ENCODE results near the gene TAS2R9.
"Not testable (repeated sequence)": the region's sequence is repeated elsewhere in the genome, so short reads cannot be mapped to it uniquely, and the experiment has no call there.

The TAS2R9 gene

GRCh38 chr12:10810068-10810467, at the start of gene TAS2R9:
TSS of gene TAS2R9 (minus strand) at chr12:10810168. CDS start at chr12:10810075, 93 bp downstream.
- no peak for DNase-seq

- no peak for DNase-seq
Measured at GRCh38 chr12:10855807-10856206, 45.8 kb upstream of the TAS2R9 start.

- no peak for DNase-seq
Measured at GRCh38 chr12:10853776-10854175, 43.8 kb upstream of the TAS2R9 start.

GRCh38 chr12:10851243-10851858, 41.4 kb upstream of the TAS2R9 start:
- no peak for DNase-seq

- DNase-seq, result no peak
Measured at GRCh38 chr12:10849425-10849878, 39.5 kb upstream of the TAS2R9 start, which contains the start of gene PRR4. TSS of gene PRR4 (minus strand) at chr12:10849475. CDS start at chr12:10849437, 38 bp downstream.

GRCh38 chr12:10847744-10848143, 37.8 kb upstream of the TAS2R9 start:
- DNase-seq, result no peak

GRCh38 chr12:10842862-10843261, 32.9 kb upstream of the TAS2R9 start:
- no peak for DNase-seq

- DNase-seq, result no peak
Measured at GRCh38 chr12:10838461-10838860, 28.5 kb upstream of the TAS2R9 start.

- DNase-seq, result no peak
Measured at GRCh38 chr12:10829994-10830393, 20.0 kb upstream of the TAS2R9 start.

- no peak for DNase-seq
Measured at GRCh38 chr12:10826258-10826657, 16.3 kb upstream of the TAS2R9 start, which contains the start of gene TAS2R10. TSS of gene TAS2R10 (minus strand) at chr12:10826358. CDS start at chr12:10826269, 89 bp downstream.

- no peak for DNase-seq
Measured at GRCh38 chr12:10824957-10825356, 15.0 kb upstream of the TAS2R9 start.

GRCh38 chr12:10811883-10812536, 2.0 kb upstream of the TAS2R9 start:
- no peak for DNase-seq

GRCh38 chr12:10807186-10807585, 2.8 kb downstream of the TAS2R9 start, which contains the start of gene TAS2R8:
TSS of gene TAS2R8 (minus strand) at chr12:10807286. CDS start at chr12:10806980, 306 bp downstream.
- DNase-seq, result no peak

- no peak for DNase-seq
Measured at GRCh38 chr12:10802587-10802986, 7.4 kb downstream of the TAS2R9 start, which contains the start of gene TAS2R7. TSS of gene TAS2R7 (minus strand) at chr12:10802627. CDS start at chr12:10802570, 57 bp downstream.

GRCh38 chr12:10801741-10802140, 8.2 kb downstream of the TAS2R9 start:
- DNase-seq, result no peak

GRCh38 chr12:10794222-10794621, 15.7 kb downstream of the TAS2R9 start:
- DNase-seq, result no peak

GRCh38 chr12:10791769-10792168, 18.2 kb downstream of the TAS2R9 start:
- not testable (repeated sequence) for DNase-seq

- no peak for DNase-seq
Measured at GRCh38 chr12:10783252-10783651, 26.7 kb downstream of the TAS2R9 start.

GRCh38 chr12:10779103-10779502, 30.9 kb downstream of the TAS2R9 start:
- DNase-seq, result no peak

GRCh38 chr12:10771132-10771733, 38.7 kb downstream of the TAS2R9 start:
- no peak for DNase-seq

- DNase-seq, result no peak
Measured at GRCh38 chr12:10759657-10760056, 50.3 kb downstream of the TAS2R9 start.
